ENCODE results near the gene PRSS56.

- TF ChIP-seq NFIC (IDR thresholded peaks at IDR 0.05): no peak
- no peak for TF ChIP-seq YY1 (IDR thresholded peaks at IDR 0.05; ENCODE audit: low read depth)
- TF ChIP-seq REST (IDR thresholded peaks at IDR 0.05; ENCODE audit: low read depth): no peak
- TF ChIP-seq CREB1 (IDR thresholded peaks at IDR 0.05; ENCODE audit: low read depth): no peak
These were observed 32.0 kb upstream of the PRSS56 start for GRCh38 chr2:232488097-232488711.
